GM19452 (cell line): Measurements from ENCODE around the gene S1PR1.

ENCODE experiments used
- ATAC-seq: cut with Tn5 transposase; IDR thresholded peaks from one replicate; pipeline ENCODE4 v1.9.1; 2021; ENCODE audit not compliant: unreplicated experiment

The S1PR1 gene

DNA sequence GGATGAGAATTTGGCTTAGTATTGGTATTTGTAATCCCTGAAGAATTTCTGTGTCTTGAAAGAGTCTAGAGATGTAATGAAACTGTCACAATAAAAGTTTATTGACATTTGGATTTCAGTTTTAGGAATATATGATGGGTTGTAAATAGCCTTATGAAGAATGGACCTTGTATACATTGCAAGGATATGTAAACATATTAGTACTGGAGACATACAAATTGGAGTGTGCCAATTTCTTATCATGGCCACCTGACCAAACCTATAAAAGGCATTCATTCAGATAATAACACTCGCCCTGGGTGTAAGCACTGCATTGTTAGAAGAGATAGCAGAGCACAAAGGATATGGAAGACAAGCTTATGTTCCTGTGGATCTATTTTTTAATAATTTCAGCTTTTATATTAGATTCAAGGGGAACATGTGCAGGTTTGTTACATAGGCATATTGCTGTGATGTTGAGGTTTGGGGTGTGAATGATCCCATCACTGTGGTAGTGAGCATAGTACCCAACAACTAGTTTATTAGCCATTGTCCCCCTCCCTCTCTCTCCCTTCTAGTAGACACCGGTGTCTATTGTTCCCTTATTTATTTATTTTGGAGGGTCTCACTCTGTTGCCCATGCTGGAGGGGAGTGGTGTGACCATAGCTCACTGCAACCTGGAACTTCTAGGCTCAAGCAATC lies 8.6 kb downstream of the S1PR1 start:
- ATAC-seq: no peak

- ATAC-seq: peak; percentile 95
These were observed 10.8 kb downstream of the S1PR1 start for GRCh38 chr1:101247404-101248287.

GRCh38 chr1:101250222-101250621 lies 13.4 kb downstream of the S1PR1 start:
- no peak for ATAC-seq

- no peak for ATAC-seq
These were observed 13.9 kb downstream of the S1PR1 start for GRCh38 chr1:101250656-101251272.

GRCh38 chr1:101251504-101251903 lies 14.7 kb downstream of the S1PR1 start:
- no peak for ATAC-seq

DNA sequence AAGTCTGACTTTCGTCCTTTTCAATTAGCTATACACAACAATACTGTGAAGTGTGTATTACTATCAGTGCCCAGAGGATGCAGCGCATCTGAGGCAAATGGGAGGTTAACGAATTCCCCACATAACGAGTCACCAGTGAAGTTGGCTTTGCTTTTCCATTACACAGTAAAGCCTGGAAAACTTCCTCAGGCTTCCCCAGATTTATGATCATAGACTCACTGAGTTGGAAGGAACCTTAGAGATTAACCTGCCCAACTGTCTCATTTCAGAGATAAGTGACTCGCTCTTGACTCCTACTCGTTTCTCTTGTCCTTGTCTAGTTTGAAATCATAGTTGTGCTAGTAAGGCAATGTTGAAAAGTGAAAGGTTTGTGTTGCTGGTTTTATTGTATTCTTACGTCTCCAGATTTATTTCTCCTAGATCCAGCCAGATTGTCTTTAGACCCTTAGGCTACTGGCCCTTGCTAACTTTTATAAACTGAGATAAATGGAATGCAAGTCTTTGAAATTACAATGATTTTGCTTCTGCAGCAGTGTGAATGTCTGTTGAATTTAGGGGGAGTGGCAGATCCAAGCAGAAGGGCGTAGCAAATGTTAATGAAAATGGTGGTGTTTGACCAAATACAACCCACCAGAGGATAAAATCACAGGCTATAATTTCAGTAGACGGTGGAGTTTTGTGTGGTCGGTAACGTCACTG lies 17.3 kb downstream of the S1PR1 start:
- ATAC-seq: no peak

DNA sequence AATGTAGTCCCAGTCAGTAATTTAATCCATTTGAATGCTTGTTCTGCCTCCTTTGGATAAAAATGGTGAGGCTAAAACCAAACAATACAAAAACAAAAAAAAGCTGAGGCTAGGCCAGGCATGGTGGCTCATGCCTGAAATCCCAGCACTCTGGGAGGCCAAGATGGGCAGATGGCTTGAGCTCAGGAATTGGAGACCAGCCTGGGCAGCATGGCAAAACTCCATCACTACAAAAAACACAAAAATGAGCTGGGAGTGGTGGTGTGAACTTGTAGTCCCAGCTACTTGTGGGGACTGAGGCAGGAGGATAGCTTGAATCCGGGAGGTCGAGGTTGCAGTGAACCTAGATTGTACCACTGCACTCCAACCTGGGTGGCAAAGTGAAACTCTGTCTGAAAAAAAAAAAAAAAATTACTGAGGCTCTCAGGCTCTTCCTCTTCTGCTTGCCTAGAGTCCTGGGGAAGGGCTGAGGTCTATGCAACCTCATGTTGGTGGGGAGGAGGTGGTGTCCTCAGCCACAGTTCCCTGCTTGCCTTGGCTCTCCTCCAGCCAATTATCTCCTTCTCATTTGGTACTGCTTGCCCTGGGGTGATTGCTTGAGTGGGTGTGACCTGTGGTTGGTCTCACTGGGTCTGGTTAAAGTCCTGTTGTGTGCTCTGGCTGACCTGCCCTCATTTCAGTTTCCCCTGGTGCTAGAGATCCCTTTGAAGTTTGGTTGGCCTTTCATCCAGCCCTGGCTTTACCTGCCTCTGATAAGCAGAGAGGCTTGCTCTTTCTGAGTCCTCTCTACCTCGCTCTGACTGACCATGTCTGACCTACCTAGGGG lies 20.9 kb downstream of the S1PR1 start:
- peak; percentile 78 for ATAC-seq

GRCh38 chr1:101259744-101260148 lies 22.9 kb downstream of the S1PR1 start:
- no peak for ATAC-seq

DNA sequence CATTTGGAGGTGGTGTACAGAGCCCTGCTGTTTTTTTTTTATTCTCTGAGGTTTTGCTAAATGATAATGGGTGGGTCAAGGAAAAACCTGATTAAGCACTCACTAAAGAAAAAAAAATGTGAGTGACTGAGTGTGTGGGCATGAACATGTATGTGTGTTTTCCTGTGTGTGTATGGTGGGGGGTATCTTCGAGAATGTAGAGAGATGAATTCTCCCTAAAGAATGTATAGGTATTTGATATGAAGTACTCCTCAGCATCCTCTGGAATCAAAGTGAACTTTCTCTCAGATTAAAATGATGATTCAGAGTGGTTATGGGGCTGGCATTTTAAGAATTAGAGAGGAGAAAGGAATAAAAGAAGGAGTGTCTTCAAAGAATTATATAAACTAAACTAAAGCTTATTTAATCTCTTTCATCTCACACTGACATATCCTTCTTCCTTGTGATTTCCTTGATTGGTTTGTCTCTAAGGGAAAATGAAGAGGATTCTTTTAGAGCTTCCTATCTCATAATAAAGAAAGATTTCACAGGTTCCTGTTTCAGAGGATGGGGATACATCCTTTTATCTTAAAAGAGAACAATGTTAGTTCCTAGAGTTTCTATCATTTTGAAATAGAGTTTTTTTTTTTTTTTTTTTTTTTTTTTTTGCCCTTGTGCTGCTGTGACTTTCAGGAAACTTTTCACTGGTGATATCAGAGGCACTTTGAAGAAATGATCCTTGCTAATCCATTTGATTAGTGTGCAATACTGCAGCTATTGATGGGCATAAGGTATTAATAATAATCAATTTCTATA lies 23.9 kb downstream of the S1PR1 start:
- ATAC-seq: no peak

- ATAC-seq: no peak
These were observed 24.8 kb downstream of the S1PR1 start for GRCh38 chr1:101261623-101262022.

GRCh38 chr1:101262060-101262459 lies 25.2 kb downstream of the S1PR1 start:
- no peak for ATAC-seq

- ATAC-seq: no peak
These were observed 26.0 kb downstream of the S1PR1 start for GRCh38 chr1:101262630-101263348.

GRCh38 chr1:101264697-101265096 lies 27.9 kb downstream of the S1PR1 start:
- no peak for ATAC-seq

DNA sequence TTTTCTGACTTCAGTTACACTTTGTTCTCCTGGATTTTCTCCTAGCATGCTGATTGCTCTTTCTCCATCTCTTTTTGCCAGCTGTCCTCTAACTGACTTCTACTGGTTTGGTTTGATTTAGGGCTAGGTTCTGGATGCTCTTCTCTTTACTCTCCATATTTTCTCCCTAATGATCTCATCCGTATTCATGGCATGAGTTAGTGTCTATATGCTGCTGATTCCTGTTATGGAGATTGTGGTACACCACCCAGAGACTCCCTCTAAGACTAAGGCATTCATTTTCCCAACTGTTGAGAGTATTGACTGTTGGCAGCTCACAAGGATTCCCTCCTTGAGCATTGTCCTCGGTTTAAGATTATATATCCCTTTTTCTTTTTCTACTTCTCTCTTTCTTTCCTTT lies 28.9 kb downstream of the S1PR1 start:
- ATAC-seq: no peak

DNA sequence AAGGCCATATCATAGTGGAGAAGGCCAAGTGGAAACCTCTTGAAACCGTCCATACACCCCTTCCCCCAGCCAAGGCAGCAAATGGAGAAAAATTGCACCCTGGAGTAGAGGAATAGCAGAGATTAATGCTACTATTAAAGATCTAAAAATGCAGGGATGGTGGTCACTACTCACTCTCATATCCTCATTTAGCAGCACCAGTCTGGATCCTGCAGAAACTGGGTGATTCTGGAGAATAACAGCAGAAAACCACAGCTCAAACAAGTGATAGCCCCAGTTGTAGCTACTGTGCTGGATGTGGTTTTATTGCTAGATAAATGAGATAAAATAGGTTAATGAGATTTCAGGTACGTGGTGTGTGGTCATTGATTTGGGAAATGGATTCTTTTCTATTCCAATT lies 30.3 kb downstream of the S1PR1 start:
- no peak for ATAC-seq

- ATAC-seq: no peak
These were observed 32.1 kb downstream of the S1PR1 start for GRCh38 chr1:101268893-101269292.

- no peak for ATAC-seq
These were observed 38.9 kb downstream of the S1PR1 start for GRCh38 chr1:101275672-101276071.

GRCh38 chr1:101276818-101277217 lies 40.0 kb downstream of the S1PR1 start:
- ATAC-seq: no peak

DNA sequence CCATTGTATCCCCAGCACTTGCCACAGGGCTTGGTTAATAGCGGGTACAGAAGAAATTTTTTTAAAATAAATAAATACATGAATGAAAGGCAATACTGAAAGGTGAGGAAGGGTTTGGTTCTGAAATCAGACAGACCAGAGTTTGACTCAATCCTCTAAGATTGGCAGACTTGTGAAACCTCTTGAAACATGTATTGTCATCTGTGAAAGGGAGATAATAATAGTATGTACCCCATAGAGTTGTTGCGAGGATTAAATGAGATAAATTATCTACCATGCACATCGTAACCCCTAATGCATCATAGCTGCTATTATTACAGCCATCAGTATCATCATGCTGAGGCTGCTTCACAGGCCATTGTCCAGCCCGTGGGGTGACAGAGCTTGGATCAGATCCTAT lies 41.4 kb downstream of the S1PR1 start:
- no peak for ATAC-seq
